ENCODE data around the gene BABAM2. TPM values are rescaled to one million over a fixed set of nuclear protein-coding genes. Genes with fewer than 3 reads are reported as not detected.

The BABAM2 gene
- total RNA-seq, 2 donors from 2014 or later: 53.8 to 66.6 TPM

- H3K4me3 Mint-ChIP-seq: no peak overlapping the region
- H3K4me1 Mint-ChIP-seq (ENCODE audit: low read depth in 2 of 2): peaks cover 12 to 21% of the 10 kb centered on the region in 2 donors
- H3K9me3 Mint-ChIP-seq: no peaks in the 10 kb centered on the region
These were observed 461.6 kb downstream of the BABAM2 start for GRCh38 chr2:28352104-28352503.

GRCh38 chr2:28352610-28353195 lies 462.2 kb downstream of the BABAM2 start:
- ATAC-seq (no peak), DNase-seq (ENCODE audit: low spot score) (peak; percentile 47)
- H3K9me3 Mint-ChIP-seq: no peaks in the 10 kb centered on the region
- H3K27ac Mint-ChIP-seq: no peak overlapping the region
- no peak overlapping the region for H3K4me3 Mint-ChIP-seq
- no peaks in the 10 kb centered on the region for H3K36me3 Mint-ChIP-seq
- peaks cover 6 to 16% of the 10 kb centered on the region in 2 donors for H3K4me1 Mint-ChIP-seq (ENCODE audit: low read depth in 2 of 2)
- no peaks in the 10 kb centered on the region for H3K27me3 Mint-ChIP-seq

More at GRCh38 chr2:28352104-28352503, 461.6 kb downstream of the BABAM2 start:
- ATAC-seq: no peak
- no peak overlapping the region for H3K27ac Mint-ChIP-seq
- DNase-seq (ENCODE audit: low spot score): no peak
- H3K36me3 Mint-ChIP-seq: no peaks in the 10 kb centered on the region
- H3K27me3 Mint-ChIP-seq: no peaks in the 10 kb centered on the region

GRCh38 chr2:28354920-28355520 lies 464.5 kb downstream of the BABAM2 start:
- ATAC-seq (no peak), DNase-seq (ENCODE audit: low spot score) (peak; percentile 42)
- Mint-ChIP-seq H3K27ac (peak overlapping the region in 1 of 2 donors; percentile 69), H3K9me3 (no peaks in the 10 kb centered on the region), H3K4me3 (no peak overlapping the region), H3K27me3 (no peaks in the 10 kb centered on the region), H3K4me1 (ENCODE audit: low read depth in 2 of 2) (peaks cover 15 to 26% of the 10 kb centered on the region in 2 donors), H3K36me3 (no peaks in the 10 kb centered on the region)

- Mint-ChIP-seq H3K9me3 (no peaks in the 10 kb centered on the region), H3K27ac (peak overlapping the region in 1 of 2 donors; percentile 69), H3K4me1 (ENCODE audit: low read depth in 2 of 2) (peaks cover 19 to 30% of the 10 kb centered on the region in 2 donors), H3K27me3 (no peaks in the 10 kb centered on the region), H3K36me3 (no peaks in the 10 kb centered on the region), H3K4me3 (no peak overlapping the region)
- peak; percentile 42 for DNase-seq (ENCODE audit: low spot score)
- no peak for ATAC-seq
These were observed 465.1 kb downstream of the BABAM2 start for GRCh38 chr2:28355521-28356094.

GRCh38 chr2:28356095-28356911 lies 465.8 kb downstream of the BABAM2 start:
- no peak for ATAC-seq
- no peak overlapping the region for H3K4me3 Mint-ChIP-seq
- H3K27me3 Mint-ChIP-seq: no peaks in the 10 kb centered on the region
- no peak overlapping the region for H3K27ac Mint-ChIP-seq
- H3K4me1 Mint-ChIP-seq (ENCODE audit: low read depth in 2 of 2): peaks cover 25 to 37% of the 10 kb centered on the region in 2 donors
- no peaks in the 10 kb centered on the region for H3K36me3 Mint-ChIP-seq
- peak; percentile 59 for DNase-seq (ENCODE audit: low spot score)
- no peaks in the 10 kb centered on the region for H3K9me3 Mint-ChIP-seq

- Mint-ChIP-seq H3K4me1 (ENCODE audit: low read depth in 2 of 2) (peaks cover 29 to 39% of the 10 kb centered on the region in 2 donors), H3K4me3 (no peak overlapping the region), H3K27ac (no peak overlapping the region)
These were observed 466.5 kb downstream of the BABAM2 start for GRCh38 chr2:28357055-28357454.

GRCh38 chr2:28357948-28358667 lies 467.6 kb downstream of the BABAM2 start:
- peak; percentile 57 for DNase-seq (ENCODE audit: low spot score)
- Mint-ChIP-seq H3K9me3 (no peaks in the 10 kb centered on the region), H3K4me1 (ENCODE audit: low read depth in 2 of 2) (peaks cover 39 to 43% of the 10 kb centered on the region in 2 donors), H3K36me3 (no peaks in the 10 kb centered on the region), H3K4me3 (peak overlapping the region; percentile 74), H3K27me3 (no peaks in the 10 kb centered on the region), H3K27ac (peak overlapping the region; percentile 67 to 96)
- no peak for ATAC-seq

More at GRCh38 chr2:28357055-28357454, 466.5 kb downstream of the BABAM2 start:
- DNase-seq (ENCODE audit: low spot score) (no peak), ATAC-seq (no peak)
- no peaks in the 10 kb centered on the region for H3K27me3 Mint-ChIP-seq
- H3K36me3 Mint-ChIP-seq: no peaks in the 10 kb centered on the region
- no peaks in the 10 kb centered on the region for H3K9me3 Mint-ChIP-seq

- ATAC-seq (peak in 1 of 2 donors; percentile 2), DNase-seq (ENCODE audit: low spot score) (peak; percentile 62)
- Mint-ChIP-seq H3K9me3 (no peaks in the 10 kb centered on the region), H3K4me3 (peak overlapping the region; percentile 74), H3K27me3 (no peaks in the 10 kb centered on the region), H3K27ac (peak overlapping the region; percentile 67 to 96), H3K4me1 (ENCODE audit: low read depth in 2 of 2) (peaks cover 46 to 49% of the 10 kb centered on the region in 2 donors), H3K36me3 (no peaks in the 10 kb centered on the region)
These were observed 468.2 kb downstream of the BABAM2 start for GRCh38 chr2:28358668-28359201.

- Mint-ChIP-seq H3K9me3 (no peaks in the 10 kb centered on the region), H3K27me3 (no peaks in the 10 kb centered on the region), H3K4me3 (peak overlapping the region; percentile 74), H3K27ac (peak overlapping the region; percentile 67 to 96), H3K36me3 (no peaks in the 10 kb centered on the region), H3K4me1 (ENCODE audit: low read depth in 2 of 2) (peaks cover 52 to 55% of the 10 kb centered on the region in 2 donors)
- peak; percentile 86 to 87 for ATAC-seq
- DNase-seq (ENCODE audit: low spot score): peak; percentile 91
These were observed 468.9 kb downstream of the BABAM2 start for GRCh38 chr2:28359222-28360057.

- ATAC-seq: peak; percentile 14 to 21
- peak overlapping the region; percentile 62 for H3K4me3 Mint-ChIP-seq
These were observed 469.7 kb downstream of the BABAM2 start for GRCh38 chr2:28360058-28360717.

GRCh38 chr2:28360718-28361293 lies 470.3 kb downstream of the BABAM2 start:
- peak; percentile 49 for DNase-seq (ENCODE audit: low spot score)
- no peaks in the 10 kb centered on the region for H3K9me3 Mint-ChIP-seq
- H3K4me1 Mint-ChIP-seq (ENCODE audit: low read depth in 2 of 2): peaks cover 62 to 69% of the 10 kb centered on the region in 2 donors
- no peaks in the 10 kb centered on the region for H3K36me3 Mint-ChIP-seq
- H3K4me3 Mint-ChIP-seq: peak overlapping the region; percentile 62
- no peak for ATAC-seq
- H3K27ac Mint-ChIP-seq: peak overlapping the region; percentile 67 to 96
- no peaks in the 10 kb centered on the region for H3K27me3 Mint-ChIP-seq

More at GRCh38 chr2:28360058-28360717, 469.7 kb downstream of the BABAM2 start:
- H3K27ac Mint-ChIP-seq: peak overlapping the region; percentile 67 to 96
- no peaks in the 10 kb centered on the region for H3K27me3 Mint-ChIP-seq
- H3K9me3 Mint-ChIP-seq: no peaks in the 10 kb centered on the region
- peak; percentile 69 for DNase-seq (ENCODE audit: low spot score)
- peaks cover 60 to 62% of the 10 kb centered on the region in 2 donors for H3K4me1 Mint-ChIP-seq (ENCODE audit: low read depth in 2 of 2)
- H3K36me3 Mint-ChIP-seq: no peaks in the 10 kb centered on the region
